Activated T-cell treated with anti-CD3 and anti-CD28 coated beads, Interleukin-2, amount 50 U/mL, for 24 hours (primary cell): ENCODE results near the gene NLRP7.
"Not testable (repeated sequence)": the region's sequence is repeated elsewhere in the genome, so short reads cannot be mapped to it uniquely, and the experiment has no call there.

Experiments
- DNase-seq: peaks from one replicate; pipeline ENCODE4 v3.0.0-alpha.2; 2020
- H3K27ac Mint-ChIP-seq: 2 replicates; pipeline ENCODE4 v1.8.0; 2020; ENCODE audit warnings: mild to moderate bottlenecking, mixed read lengths
- H3K27me3 Mint-ChIP-seq: 2 replicates; pipeline ENCODE4 v1.8.0; 2020; ENCODE audit warnings: mixed read lengths
- H3K36me3 Mint-ChIP-seq: 2 replicates; pipeline ENCODE4 v1.8.0; 2020; ENCODE audit warnings: low read depth, mixed read lengths
- H3K4me1 Mint-ChIP-seq: 2 replicates; pipeline ENCODE4 v1.8.0; 2020; ENCODE audit warnings: low read depth, mixed read lengths
- H3K4me3 Mint-ChIP-seq: 2 replicates; pipeline ENCODE4 v1.8.0; 2020; ENCODE audit warnings: mild to moderate bottlenecking, moderate library complexity, mixed read lengths
- H3K9me3 Mint-ChIP-seq: 2 replicates; pipeline ENCODE4 v1.8.0; 2020; ENCODE audit warnings: mixed read lengths

Gene NLRP7

GRCh38 chr19:54903303-54903702, 44.0 kb downstream of the NLRP7 start:
- no peaks in the 10 kb centered on the region for H3K9me3 Mint-ChIP-seq
- no peak overlapping the region for H3K4me3 Mint-ChIP-seq
- no peak overlapping the region for H3K27ac Mint-ChIP-seq

GRCh38 chr19:54902061-54902460, 45.3 kb downstream of the NLRP7 start:
- Mint-ChIP-seq H3K27me3 (peaks cover 27% of the 10 kb centered on the region), H3K36me3 (no peaks in the 10 kb centered on the region), H3K4me1 (no peaks in the 10 kb centered on the region), H3K9me3 (no peaks in the 10 kb centered on the region), H3K27ac (no peak overlapping the region), H3K4me3 (no peak overlapping the region)
- no peak for DNase-seq

More at GRCh38 chr19:54903303-54903702, 44.0 kb downstream of the NLRP7 start:
- H3K36me3 Mint-ChIP-seq: no peaks in the 10 kb centered on the region
- H3K27me3 Mint-ChIP-seq: peaks cover 21% of the 10 kb centered on the region
- no peaks in the 10 kb centered on the region for H3K4me1 Mint-ChIP-seq
- no peak for DNase-seq

DNA sequence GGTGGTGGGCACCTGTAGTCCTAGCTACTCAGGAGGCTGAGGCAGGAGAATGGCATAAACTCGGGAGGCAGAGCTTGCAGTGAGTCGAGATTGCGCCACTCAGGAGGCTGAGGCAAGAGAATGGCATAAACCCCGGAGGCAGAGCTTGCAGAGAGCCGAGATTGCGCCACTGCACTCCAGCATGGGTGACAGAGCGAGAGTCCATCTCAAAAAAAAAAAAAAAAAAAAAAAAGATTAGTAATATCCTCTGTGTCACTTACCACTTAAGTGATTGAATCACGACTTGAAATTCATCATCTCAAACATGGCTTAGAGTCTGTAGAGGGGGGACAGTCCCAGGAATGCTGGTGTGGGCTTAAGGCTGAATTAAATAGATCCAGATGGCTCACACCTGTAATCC, 46.2 kb downstream of the NLRP7 start:
- peaks cover 20% of the 10 kb centered on the region for H3K27me3 Mint-ChIP-seq
- H3K36me3 Mint-ChIP-seq, DNase-seq, H3K4me1 Mint-ChIP-seq, H3K9me3 Mint-ChIP-seq, H3K27ac Mint-ChIP-seq, H3K4me3 Mint-ChIP-seq: not testable (repeated sequence)

DNA sequence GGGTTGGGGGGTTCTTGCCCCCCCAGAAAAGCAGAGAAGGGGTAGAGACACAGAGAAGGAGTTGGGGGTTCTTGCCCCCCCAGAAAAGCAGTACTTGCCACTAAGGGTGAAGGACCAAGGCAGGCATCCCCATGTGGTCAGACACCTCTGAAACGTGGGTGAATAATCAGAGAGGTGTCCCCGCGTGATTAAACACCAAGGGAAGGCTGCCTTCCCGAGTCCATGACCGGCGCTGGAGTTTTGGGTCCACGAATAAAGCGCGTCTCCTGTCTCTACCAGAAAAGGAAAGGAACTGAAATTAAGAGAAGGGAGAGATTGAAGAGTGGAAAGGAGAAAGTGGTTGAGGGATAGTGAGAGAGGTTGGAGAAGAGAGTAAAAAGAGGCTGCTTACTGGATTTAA, 47.7 kb downstream of the NLRP7 start:
- H3K4me1 Mint-ChIP-seq, H3K36me3 Mint-ChIP-seq, H3K4me3 Mint-ChIP-seq, DNase-seq, H3K27ac Mint-ChIP-seq, H3K9me3 Mint-ChIP-seq: not testable (repeated sequence)
- H3K27me3 Mint-ChIP-seq: peaks cover 15% of the 10 kb centered on the region

GRCh38 chr19:54898685-54899084, 48.6 kb downstream of the NLRP7 start:
- H3K27ac Mint-ChIP-seq, H3K36me3 Mint-ChIP-seq, H3K4me3 Mint-ChIP-seq, H3K9me3 Mint-ChIP-seq, H3K4me1 Mint-ChIP-seq, DNase-seq: not testable (repeated sequence)
- H3K27me3 Mint-ChIP-seq: peaks cover 15% of the 10 kb centered on the region

DNA sequence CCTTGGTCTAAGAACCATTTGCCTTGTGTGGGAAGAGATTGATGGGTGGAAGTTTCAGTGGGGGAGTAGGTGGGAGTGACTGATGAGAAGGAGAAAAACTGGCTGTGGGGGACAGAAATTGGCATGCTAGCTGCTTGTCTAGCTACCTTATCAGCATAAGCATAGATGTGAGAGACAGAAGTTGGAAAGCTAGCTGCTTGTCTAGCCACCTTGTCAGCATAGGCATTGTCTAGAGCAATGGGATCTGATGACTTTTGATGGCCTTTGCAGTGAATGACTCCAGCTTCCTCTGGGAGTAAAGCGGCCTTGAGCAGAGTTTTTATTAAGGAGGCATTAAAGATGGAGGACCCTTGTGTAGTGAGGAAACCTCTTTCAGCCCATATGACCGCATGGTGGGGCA, 51.3 kb downstream of the NLRP7 start:
- Mint-ChIP-seq H3K27ac (no peak overlapping the region), H3K27me3 (peaks cover 15% of the 10 kb centered on the region), H3K4me3 (no peak overlapping the region), H3K4me1 (no peaks in the 10 kb centered on the region), H3K9me3 (no peaks in the 10 kb centered on the region), H3K36me3 (no peaks in the 10 kb centered on the region)
- no peak for DNase-seq

GRCh38 chr19:54894106-54894505, 53.2 kb downstream of the NLRP7 start:
- H3K4me3 Mint-ChIP-seq, H3K9me3 Mint-ChIP-seq, H3K27ac Mint-ChIP-seq, DNase-seq, H3K36me3 Mint-ChIP-seq, H3K4me1 Mint-ChIP-seq: not testable (repeated sequence)
- peaks cover 19% of the 10 kb centered on the region for H3K27me3 Mint-ChIP-seq

GRCh38 chr19:54893406-54893805, 53.9 kb downstream of the NLRP7 start:
- Mint-ChIP-seq H3K4me1 (no peaks in the 10 kb centered on the region), H3K27me3 (peaks cover 12% of the 10 kb centered on the region), H3K36me3 (no peaks in the 10 kb centered on the region), H3K9me3 (no peaks in the 10 kb centered on the region), H3K27ac (no peak overlapping the region), H3K4me3 (no peak overlapping the region)
- no peak for DNase-seq

DNA sequence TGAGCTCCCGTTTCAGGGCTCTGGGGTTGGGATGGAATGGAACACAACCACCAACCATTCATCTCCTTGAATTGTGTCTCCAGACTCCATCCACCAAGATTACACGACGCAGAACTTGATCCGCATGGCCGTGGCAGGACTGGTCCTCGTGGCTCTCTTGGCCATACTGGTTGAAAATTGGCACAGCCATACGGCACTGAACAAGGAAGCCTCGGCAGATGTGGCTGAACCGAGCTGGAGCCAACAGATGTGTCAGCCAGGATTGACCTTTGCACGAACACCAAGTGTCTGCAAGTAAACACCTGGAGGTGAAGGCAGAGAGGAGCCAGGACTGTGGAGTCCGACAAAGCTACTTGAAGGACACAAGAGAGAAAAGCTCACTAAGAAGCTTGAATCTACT, 57.8 kb downstream of the NLRP7 start:
- H3K4me3 Mint-ChIP-seq: no peak overlapping the region
- no peak overlapping the region for H3K27ac Mint-ChIP-seq
- H3K9me3 Mint-ChIP-seq: no peaks in the 10 kb centered on the region
- H3K27me3 Mint-ChIP-seq: peaks cover 12% of the 10 kb centered on the region
- no peaks in the 10 kb centered on the region for H3K4me1 Mint-ChIP-seq
- no peak for DNase-seq
- no peaks in the 10 kb centered on the region for H3K36me3 Mint-ChIP-seq

- Mint-ChIP-seq H3K27ac (no peak overlapping the region), H3K4me1 (no peaks in the 10 kb centered on the region), H3K4me3 (no peak overlapping the region), H3K9me3 (no peaks in the 10 kb centered on the region), H3K27me3 (peaks cover 16% of the 10 kb centered on the region), H3K36me3 (no peaks in the 10 kb centered on the region)
- no peak for DNase-seq
Observed at GRCh38 chr19:54888239-54888638, 59.1 kb downstream of the NLRP7 start.

GRCh38 chr19:54883228-54883627, 64.1 kb downstream of the NLRP7 start:
- Mint-ChIP-seq H3K9me3 (no peaks in the 10 kb centered on the region), H3K4me3 (no peak overlapping the region), H3K36me3 (no peaks in the 10 kb centered on the region), H3K27me3 (peaks cover 43% of the 10 kb centered on the region), H3K27ac (no peak overlapping the region), H3K4me1 (no peaks in the 10 kb centered on the region)
- no peak for DNase-seq

DNA sequence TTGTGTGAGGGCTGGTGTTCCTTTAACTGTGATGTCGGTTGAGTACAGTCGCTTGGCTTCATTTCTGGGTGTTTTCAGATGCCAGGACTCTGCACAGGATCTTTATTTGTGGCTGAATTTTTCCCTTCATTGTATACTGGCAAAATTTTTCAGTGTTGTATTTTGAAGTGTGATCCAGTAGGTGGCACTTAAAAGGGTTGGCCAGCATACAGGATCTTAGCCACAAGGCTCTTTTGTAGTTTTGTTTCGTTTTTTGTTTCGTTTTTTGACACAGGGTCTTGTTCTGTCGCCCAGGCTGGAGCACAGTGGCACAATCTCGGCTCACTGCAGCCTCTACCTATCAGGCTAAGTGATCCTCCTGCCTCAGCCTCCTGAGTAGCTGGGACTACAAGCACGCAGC, 64.6 kb downstream of the NLRP7 start:
- Mint-ChIP-seq H3K36me3 (no peaks in the 10 kb centered on the region), H3K9me3 (no peaks in the 10 kb centered on the region), H3K4me3 (no peak overlapping the region), H3K4me1 (no peaks in the 10 kb centered on the region), H3K27me3 (peaks cover 43% of the 10 kb centered on the region), H3K27ac (no peak overlapping the region)
- no peak for DNase-seq

GRCh38 chr19:54881884-54882283, 65.4 kb downstream of the NLRP7 start:
- no peaks in the 10 kb centered on the region for H3K36me3 Mint-ChIP-seq
- H3K4me3 Mint-ChIP-seq: no peak overlapping the region
- no peak for DNase-seq
- H3K9me3 Mint-ChIP-seq: no peaks in the 10 kb centered on the region
- H3K27me3 Mint-ChIP-seq: peaks cover 43% of the 10 kb centered on the region
- no peaks in the 10 kb centered on the region for H3K4me1 Mint-ChIP-seq
- no peak overlapping the region for H3K27ac Mint-ChIP-seq

- Mint-ChIP-seq H3K4me1 (no peaks in the 10 kb centered on the region), H3K27me3 (peaks cover 25% of the 10 kb centered on the region), H3K4me3 (no peak overlapping the region), H3K9me3 (no peaks in the 10 kb centered on the region), H3K27ac (no peak overlapping the region), H3K36me3 (no peaks in the 10 kb centered on the region)
- DNase-seq: no peak
Observed at GRCh38 chr19:54877471-54877870, 69.9 kb downstream of the NLRP7 start.

DNA sequence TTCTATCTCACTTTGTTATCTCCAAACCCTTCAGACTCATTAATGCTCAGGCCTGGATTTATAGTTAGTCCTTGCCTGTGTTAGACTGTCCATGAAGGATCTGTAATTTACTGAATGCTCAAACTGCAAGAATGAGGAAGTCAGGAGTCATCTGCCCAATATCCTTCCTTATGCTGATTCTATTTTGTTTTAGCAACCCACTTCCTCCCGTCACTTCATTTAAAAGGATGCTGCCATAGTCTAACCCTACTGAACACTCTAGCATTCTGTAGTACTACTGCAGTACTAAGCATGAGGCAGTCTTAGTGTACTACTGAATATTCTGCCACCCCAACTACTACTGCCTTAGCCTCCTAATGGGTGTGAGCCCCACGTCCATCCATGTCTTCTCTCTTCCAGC, 71.8 kb downstream of the NLRP7 start:
- Mint-ChIP-seq H3K4me1 (no peaks in the 10 kb centered on the region), H3K4me3 (no peak overlapping the region)

GRCh38 chr19:54873990-54874389, 73.3 kb downstream of the NLRP7 start, which contains the start of gene FCAR:
Gene FCAR (plus strand): TSS chr19:54874235. CDS start chr19:54874290, 55 bp downstream.
- Mint-ChIP-seq H3K4me1 (no peaks in the 10 kb centered on the region), H3K4me3 (no peak within 1 kb of the TSS), H3K9me3 (peaks cover 4% of the 10 kb centered on the region), H3K27ac (no peak within 1 kb of the TSS), H3K36me3 (no peaks in the 10 kb centered on the region), H3K27me3 (peaks cover 9% of the 10 kb centered on the region)
- no peak for DNase-seq

More for the DNA sequence above, 71.8 kb downstream of the NLRP7 start:
- Mint-ChIP-seq H3K36me3 (no peaks in the 10 kb centered on the region), H3K27me3 (peaks cover 17% of the 10 kb centered on the region), H3K9me3 (peaks cover 4% of the 10 kb centered on the region), H3K27ac (no peak overlapping the region)
- DNase-seq: no peak
